ENCODE data around the gene EYS. TPM values are rescaled to one million over a fixed set of nuclear protein-coding genes. Genes with fewer than 3 reads are reported as not detected.
"Not testable (repeated sequence)": the region's sequence is repeated elsewhere in the genome, so short reads cannot be mapped to it uniquely, and the experiment has no call there.

Gene EYS
- total and polyA plus RNA-seq, 8 donors, result 0.55 to 0.58 TPM; not detected in 6

DNA sequence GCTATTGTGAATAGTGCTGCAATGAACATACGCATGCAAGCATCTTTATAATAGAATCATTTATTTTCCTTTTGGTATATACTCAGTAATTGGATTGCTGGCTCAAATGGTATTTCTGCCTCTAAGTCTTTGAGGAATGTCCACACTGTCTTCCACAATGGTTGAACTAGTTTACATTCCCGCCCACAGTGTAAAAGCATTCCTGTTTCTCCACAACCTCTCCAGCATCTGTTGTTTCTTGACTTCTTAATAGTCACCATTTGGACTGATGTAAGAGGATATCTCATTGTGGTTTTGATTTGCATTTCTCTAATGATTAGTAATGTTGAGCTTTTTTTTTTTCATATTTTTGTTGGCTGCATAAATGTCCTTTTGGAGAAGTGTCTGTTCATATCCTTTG is 1862.7 kb downstream of the EYS start:
- Histone ChIP-seq H3K4me3 (no peak overlapping the region), H3K36me3 (no peaks in the 10 kb centered on the region), H3K9me3 (peaks cover 0 to 6% (median 0%) of the 10 kb centered on the region in 4 donors), H3K27me3 (no peaks in the 10 kb centered on the region), H3K27ac (no peak overlapping the region), H3K4me1 (no peaks in the 10 kb centered on the region)
- intact Hi-C loops (cut with DNase I; ENCODE audit: low total_unique reads), result no loop called here
- DNase-seq, result no peak
- 81 to 97% (median 96%) methylated on average over 2 of the region's 2 CpGs for WGBS, 5 donors
- TF ChIP-seq CTCF (IDR thresholded peaks at IDR 0.05) (no peak), EP300 (IDR thresholded peaks at IDR 0.05) (no peak), POLR2AphosphoS5 (IDR thresholded peaks at IDR 0.05) (no peak), POLR2A (IDR thresholded peaks at IDR 0.05) (no peak)

GRCh38 chr6:63839485-63839884 is 1867.5 kb downstream of the EYS start:
- no peak overlapping the region for H3K4me3 ChIP-seq
- DNase-seq, result no peak
- 57 to 71% (median 64%) methylated on average over 2 of the region's 2 CpGs for WGBS, 5 donors
- no peaks in the 10 kb centered on the region for H3K36me3 ChIP-seq
- no peaks in the 10 kb centered on the region for H3K4me1 ChIP-seq
- intact Hi-C loops (cut with DNase I; ENCODE audit: low total_unique reads), result no loop called here
- peaks cover 0 to 6% (median 0%) of the 10 kb centered on the region in 4 donors for H3K9me3 ChIP-seq
- H3K27me3 ChIP-seq, result no peaks in the 10 kb centered on the region
- H3K27ac ChIP-seq, result no peak overlapping the region
- no peak for TF ChIP-seq POLR2A (IDR thresholded peaks at IDR 0.05)
- TF ChIP-seq CTCF (IDR thresholded peaks at IDR 0.05), result no peak
- TF ChIP-seq EP300 (IDR thresholded peaks at IDR 0.05), result no peak
- no peak for TF ChIP-seq POLR2AphosphoS5 (IDR thresholded peaks at IDR 0.05)

GRCh38 chr6:63828678-63829077 is 1878.3 kb downstream of the EYS start:
- WGBS, 5 donors, result 73 to 100% (median 94%) methylated on average over 1 of the region's 1 CpG
- intact Hi-C loops (cut with DNase I; ENCODE audit: low total_unique reads), result not testable (repeated sequence)

GRCh38 chr6:63824722-63825121 is 1882.3 kb downstream of the EYS start:
- Histone ChIP-seq H3K27me3 (no peaks in the 10 kb centered on the region), H3K4me1 (no peaks in the 10 kb centered on the region), H3K4me3 (no peak overlapping the region), H3K27ac (no peak overlapping the region), H3K9me3 (peaks cover 0 to 18% (median 4%) of the 10 kb centered on the region in 4 donors), H3K36me3 (no peaks in the 10 kb centered on the region)
- 76 to 87% (median 80%) methylated on average over 6 of the region's 6 CpGs for WGBS, 5 donors
- TF ChIP-seq POLR2AphosphoS5 (IDR thresholded peaks at IDR 0.05) (no peak), CTCF (IDR thresholded peaks at IDR 0.05) (no peak), EP300 (IDR thresholded peaks at IDR 0.05) (no peak), POLR2A (IDR thresholded peaks at IDR 0.05) (no peak)
- DNase-seq, result no peak
- intact Hi-C loops (cut with DNase I; ENCODE audit: low total_unique reads), result no loop called here

More at GRCh38 chr6:63828678-63829077, 1878.3 kb downstream of the EYS start:
- not testable (repeated sequence) for H3K36me3 ChIP-seq, H3K27me3 ChIP-seq, DNase-seq, H3K4me1 ChIP-seq, H3K27ac ChIP-seq, H3K4me3 ChIP-seq
- H3K9me3 ChIP-seq, result peaks cover 0 to 22% (median 4%) of the 10 kb centered on the region in 4 donors

DNA sequence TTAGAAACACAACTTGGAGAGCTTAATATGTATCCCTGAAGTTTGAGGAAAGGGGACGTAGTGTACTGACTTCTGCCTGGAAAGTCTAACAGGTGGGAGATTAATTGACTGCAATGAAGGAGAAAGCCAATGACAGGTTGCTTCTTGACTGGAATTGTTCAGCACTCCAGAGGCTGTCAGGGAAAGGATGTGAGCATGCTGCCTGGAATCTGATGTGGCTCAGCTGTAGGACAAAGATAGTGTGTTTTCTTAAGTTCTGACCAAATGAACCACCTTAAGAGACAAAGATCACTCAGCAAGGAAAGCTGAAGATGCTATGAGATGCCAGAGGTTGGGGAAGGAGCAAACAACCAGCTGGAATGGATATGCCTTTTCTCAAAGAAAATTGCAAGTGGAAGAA is 1885.6 kb downstream of the EYS start:
- Histone ChIP-seq H3K27me3 (no peaks in the 10 kb centered on the region), H3K9me3 (no peaks in the 10 kb centered on the region), H3K27ac (no peak overlapping the region), H3K36me3 (no peaks in the 10 kb centered on the region), H3K4me3 (no peak overlapping the region), H3K4me1 (peaks cover 0 to 9% (median 0%) of the 10 kb centered on the region in 4 donors)
- no peak for TF ChIP-seq POLR2AphosphoS5 (IDR thresholded peaks at IDR 0.05)
- TF ChIP-seq CTCF (IDR thresholded peaks at IDR 0.05), result no peak
- no peak for DNase-seq
- intact Hi-C loops (cut with DNase I; ENCODE audit: low total_unique reads), result no loop called here
- WGBS, 5 donors, result 51 to 75% (median 57%) methylated on average over 1 of the region's 1 CpG

Data from stomach (tissue), 9 donors.